ENCODE results near the gene SLC17A2.

The SLC17A2 gene

GRCh38 chr6:25913741-25914140 is 16.8 kb downstream of the SLC17A2 start (continued):
- TF ChIP-seq KLF17 (tag by site-specific recombination; IDR thresholded peaks at IDR 0.05), result no peak
- TF ChIP-seq ZNF184 (tag by site-specific recombination; IDR thresholded peaks at IDR 0.05), result no peak
- no peak for TF ChIP-seq ZNF560 (tag by site-specific recombination; IDR thresholded peaks at IDR 0.05; ENCODE audit: borderline replicate concordance)
- TF ChIP-seq HOXD13 (CRISPR knock-in tag; IDR thresholded peaks at IDR 0.05; ENCODE audit: borderline replicate concordance), result no peak

- Histone ChIP-seq H3K9me3 (ENCODE audit: control insufficient read depth, insufficient read depth, low read depth, low read length) (no peaks in the 10 kb centered on the region), H3K4me3 (ENCODE audit: low read depth, low read length) (no peak overlapping the region), H3K27ac (ENCODE audit: extremely low read depth, low read depth, low read length) (no peak overlapping the region), H3K4me1 (ENCODE audit: control insufficient read depth, insufficient read depth, low read length) (no peaks in the 10 kb centered on the region), H3K36me3 (ENCODE audit: control insufficient read depth in 2 of 2, insufficient read depth in 1 of 2, low read length in 2 of 2) (no peaks in the 10 kb centered on the region)
- CTCF ChIA-PET, result interaction anchor here (1.2 to 2.1 kb wide), 2 partner anchors 10 to 123 kb away, joined by 3 to 11 read pairs; no protein-coding TSS in a partner anchor
- no peak for TF ChIP-seq ZNF830 (tag by site-specific recombination; IDR thresholded peaks at IDR 0.05; ENCODE audit: low read depth)
- no peak for TF ChIP-seq ZNF146 (tag by site-specific recombination; IDR thresholded peaks at IDR 0.05)
- TF ChIP-seq ZNF2 (tag by site-specific recombination; IDR thresholded peaks at IDR 0.05), result no peak
- POLR2A ChIA-PET, result no interaction called here
These were observed 19.1 kb downstream of the SLC17A2 start for GRCh38 chr6:25911351-25911750.

GRCh38 chr6:25907475-25908014 is 22.9 kb downstream of the SLC17A2 start:
- Histone ChIP-seq H3K4me3 (ENCODE audit: low read depth, low read length) (no peak overlapping the region), H3K4me1 (ENCODE audit: control insufficient read depth, insufficient read depth, low read length) (no peaks in the 10 kb centered on the region), H3K36me3 (ENCODE audit: control insufficient read depth in 2 of 2, insufficient read depth in 1 of 2, low read length in 2 of 2) (no peaks in the 10 kb centered on the region), H3K9me3 (ENCODE audit: control insufficient read depth, insufficient read depth, low read depth, low read length) (no peaks in the 10 kb centered on the region), H3K27ac (ENCODE audit: extremely low read depth, low read depth, low read length) (no peak overlapping the region)
- POLR2A ChIA-PET, result no interaction called here
- TF ChIP-seq ZNF571 (tag by site-specific recombination; IDR thresholded peaks at IDR 0.05), result no peak
- TF ChIP-seq ZNF302 (tag by site-specific recombination; IDR thresholded peaks at IDR 0.05; ENCODE audit: low read depth), result no peak
- no peak for TF ChIP-seq ZNF266 (tag by site-specific recombination; IDR thresholded peaks at IDR 0.05; ENCODE audit: low read depth)
- no peak for TF ChIP-seq ZNF155 (tag by site-specific recombination; IDR thresholded peaks at IDR 0.05)
- TF ChIP-seq ZNF580 (tag by site-specific recombination; IDR thresholded peaks at IDR 0.05), result no peak
- TF ChIP-seq ZNF623 (tag by site-specific recombination; IDR thresholded peaks at IDR 0.05), result no peak
- TF ChIP-seq ZNF600 (tag by site-specific recombination; IDR thresholded peaks at IDR 0.05), result no peak
- TF ChIP-seq ZNF639 (tag by site-specific recombination; IDR thresholded peaks at IDR 0.05), result no peak
- no peak for TF ChIP-seq ZNF791 (tag by site-specific recombination; IDR thresholded peaks at IDR 0.05)
- TF ChIP-seq PRDM10 (tag by site-specific recombination; IDR thresholded peaks at IDR 0.05), result no peak
- TF ChIP-seq HIC1 (tag by site-specific recombination; IDR thresholded peaks at IDR 0.05), result no peak
- no peak for TF ChIP-seq ZNF18 (tag by site-specific recombination; IDR thresholded peaks at IDR 0.05)
- no peak for TF ChIP-seq MYNN (tag by site-specific recombination; IDR thresholded peaks at IDR 0.05; ENCODE audit: borderline replicate concordance)
- TF ChIP-seq ZNF776 (tag by site-specific recombination; IDR thresholded peaks at IDR 0.05; ENCODE audit: borderline replicate concordance), result no peak
- no peak for TF ChIP-seq ZNF561 (tag by site-specific recombination; IDR thresholded peaks at IDR 0.05; ENCODE audit: borderline replicate concordance)
- TF ChIP-seq ZNF335 (tag by site-specific recombination; conservative IDR thresholded peaks at IDR 0.05), result no peak
- CTCF ChIA-PET, result interaction anchor here (1.1 kb wide), 1 partner anchor 119 kb away, joined by 4 read pairs; no protein-coding TSS in a partner anchor
